NCI-H2029 (cell line): ENCODE measurements around the gene CD226.

Experiments
- DNase-seq: peaks from one replicate; lab custom pipeline; 2025; lab: John Stamatoyannopoulos, UW

The CD226 gene

DNA sequence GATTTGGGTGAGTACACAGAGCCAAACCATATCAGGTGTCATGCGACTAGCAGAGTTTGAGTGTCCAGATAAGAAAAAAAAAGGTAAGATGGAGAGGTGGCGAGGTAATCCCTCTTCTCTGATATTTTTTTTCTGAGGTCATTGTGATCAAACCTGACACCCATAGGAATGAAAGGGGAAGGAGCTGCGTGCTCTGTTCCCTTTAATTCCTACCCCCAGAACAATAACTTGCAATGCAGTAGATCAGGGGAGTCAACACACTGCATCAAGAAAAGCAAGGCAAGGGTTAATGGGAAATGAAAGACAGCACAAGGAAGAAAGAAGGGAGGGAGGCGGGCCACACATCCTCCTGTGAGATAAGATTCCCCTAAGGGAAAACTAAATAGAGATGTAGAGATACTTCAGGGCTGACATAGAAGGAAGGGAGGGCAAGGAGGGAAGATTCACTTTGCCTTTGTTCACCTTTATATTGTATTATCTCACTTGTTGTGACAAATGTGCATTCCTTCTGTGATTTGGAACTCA lies 132.8 kb downstream of the CD226 start:
- no peak for DNase-seq

GRCh38 chr18:69813559-69813958 lies 134.1 kb downstream of the CD226 start:
- no peak for DNase-seq

DNA sequence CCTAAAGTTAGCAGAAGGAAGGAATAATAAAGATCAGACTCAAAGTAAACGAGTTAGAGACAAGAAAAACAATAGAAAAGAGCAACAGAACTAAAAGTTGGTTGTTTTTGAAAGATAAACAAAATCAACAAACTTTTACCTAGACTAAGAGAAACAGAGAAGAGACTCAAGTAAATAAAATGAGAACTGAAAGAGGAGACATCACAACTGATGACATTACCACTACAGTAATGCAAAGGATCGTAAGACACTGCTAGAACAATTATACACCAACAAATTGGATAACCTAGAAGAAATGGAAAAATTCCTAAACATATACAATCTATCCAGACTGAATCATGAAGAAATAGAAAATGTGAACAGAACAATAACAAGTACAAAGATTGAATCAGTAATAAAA lies 139.3 kb downstream of the CD226 start:
- DNase-seq: no peak

GRCh38 chr18:69804776-69805501 lies 142.7 kb downstream of the CD226 start:
- no peak for DNase-seq
